H7 (cell line): ENCODE measurements around the gene SWSAP1. TPM values are rescaled to one million over a fixed set of nuclear protein-coding genes. Genes with fewer than 3 reads are reported as not detected.
"Not testable (repeated sequence)": the region's sequence is repeated elsewhere in the genome, so short reads cannot be mapped to it uniquely, and the experiment has no call there.

Experiments used
- DNase-seq: peaks from one replicate; pipeline ENCODE4 v3.0.0; 2012
- H3K27me3 ChIP-seq: 2 replicates; pipeline ENCODE4 v1.6.0; 2011; ENCODE audit warnings: mild to moderate bottlenecking, low read length; ENCODE audit not compliant: control insufficient read depth, insufficient read depth
- H3K36me3 ChIP-seq: replicated peaks from 2 replicates; pipeline ENCODE4 v1.5.1; 2011; ENCODE audit warnings: low read length; ENCODE audit not compliant: control insufficient read depth, insufficient read depth
- H3K4me3 ChIP-seq: 2 replicates; pipeline ENCODE4 v1.5.1; 2011; ENCODE audit warnings: low read depth, mild to moderate bottlenecking, control low read depth, low read length, moderate library complexity; ENCODE audit not compliant: insufficient read depth
- total RNA-seq: library from RNA; depleted of rRNA; stranded (reverse); fragments of >200 nt; shearing (Covaris generic); gene quantifications from 2 replicates; pipeline ENCODE4 v1.2.3, GENCODE V29; 2014; rRNA removed

Gene SWSAP1
- 3.0 and 3.3 TPM in 2 replicates for total RNA-seq

- Histone ChIP-seq H3K27me3 (no peaks in the 10 kb centered on the region), H3K36me3 (peaks cover 2% of the 10 kb centered on the region), H3K4me3 (peak within 1 kb of the TSS; percentile 81)
- DNase-seq, result peak; percentile 99
Observed at GRCh38 chr19:11374433-11375142, at the start of gene SWSAP1. SWSAP1 (plus strand) TSS chr19:11374666; CDS start chr19:11374681, 15 bp downstream.

- Histone ChIP-seq H3K27me3 (no peaks in the 10 kb centered on the region), H3K36me3 (no peaks in the 10 kb centered on the region; the same call in none of the 2 replicates), H3K4me3 (no peak overlapping the region)
- DNase-seq, result no peak
Observed at GRCh38 chr19:11324748-11325389, 49.6 kb upstream of the SWSAP1 start.

- no peaks in the 10 kb centered on the region; the same call in none of the 2 replicates for H3K36me3 ChIP-seq
- DNase-seq, result no peak
- no peak overlapping the region for H3K4me3 ChIP-seq
- H3K27me3 ChIP-seq, result no peaks in the 10 kb centered on the region
Observed at GRCh38 chr19:11325544-11325943, 48.9 kb upstream of the SWSAP1 start.

- H3K4me3 ChIP-seq, result no peak overlapping the region
- DNase-seq, result no peak
- peaks cover 2% of the 10 kb centered on the region for H3K36me3 ChIP-seq
- no peaks in the 10 kb centered on the region for H3K27me3 ChIP-seq
Observed at GRCh38 chr19:11330127-11330526, 44.3 kb upstream of the SWSAP1 start.

- Histone ChIP-seq H3K36me3 (peaks cover 2% of the 10 kb centered on the region), H3K27me3 (no peaks in the 10 kb centered on the region), H3K4me3 (no peak overlapping the region)
- no peak for DNase-seq
Observed at GRCh38 chr19:11331502-11331901, 43.0 kb upstream of the SWSAP1 start.

GRCh38 chr19:11332822-11333221, 41.6 kb upstream of the SWSAP1 start:
- Histone ChIP-seq H3K36me3 (peaks cover 3% of the 10 kb centered on the region), H3K27me3 (no peaks in the 10 kb centered on the region)
- no peak for DNase-seq

GRCh38 chr19:11333838-11334237, 40.6 kb upstream of the SWSAP1 start:
- not testable (repeated sequence) for H3K36me3 ChIP-seq, H3K4me3 ChIP-seq, DNase-seq, H3K27me3 ChIP-seq

More at GRCh38 chr19:11332822-11333221, 41.6 kb upstream of the SWSAP1 start:
- no peak overlapping the region for H3K4me3 ChIP-seq

- Histone ChIP-seq H3K27me3 (no peaks in the 10 kb centered on the region), H3K36me3 (peaks cover 3% of the 10 kb centered on the region), H3K4me3 (no peak overlapping the region)
- DNase-seq, result no peak
Observed at GRCh38 chr19:11335449-11336146, 38.9 kb upstream of the SWSAP1 start.

- H3K27me3 ChIP-seq, result no peaks in the 10 kb centered on the region
- H3K4me3 ChIP-seq, result no peak overlapping the region
- H3K36me3 ChIP-seq, result peaks cover 5% of the 10 kb centered on the region
- DNase-seq, result no peak
Observed at GRCh38 chr19:11337080-11337479, 37.4 kb upstream of the SWSAP1 start.

- Histone ChIP-seq H3K4me3 (no peak overlapping the region), H3K36me3 (peaks cover 6% of the 10 kb centered on the region), H3K27me3 (no peaks in the 10 kb centered on the region)
- DNase-seq, result peak; percentile 34
Observed at GRCh38 chr19:11338121-11338520, 36.3 kb upstream of the SWSAP1 start.

- Histone ChIP-seq H3K27me3 (no peaks in the 10 kb centered on the region), H3K36me3 (peaks cover 6% of the 10 kb centered on the region), H3K4me3 (peak overlapping the region; percentile 69)
- DNase-seq, result peak; percentile 22
Observed at GRCh38 chr19:11338569-11339253, 35.8 kb upstream of the SWSAP1 start.

GRCh38 chr19:11339254-11340098, 35.0 kb upstream of the SWSAP1 start, which contains the start of gene RAB3D:
RAB3D (minus strand) TSS chr19:11339657; CDS start chr19:11337399, 2,258 bp downstream.
- Histone ChIP-seq H3K36me3 (peaks cover 6% of the 10 kb centered on the region), H3K27me3 (no peaks in the 10 kb centered on the region), H3K4me3 (peak within 1 kb of the TSS; percentile 69)
- peak; percentile 100 for DNase-seq

GRCh38 chr19:11340099-11340467, 34.4 kb upstream of the SWSAP1 start:
- not testable (repeated sequence) for DNase-seq, H3K4me3 ChIP-seq, H3K27me3 ChIP-seq, H3K36me3 ChIP-seq
